ENCODE results near the gene NUDT4. TPM values are rescaled to one million over a fixed set of nuclear protein-coding genes. Genes with fewer than 3 reads are reported as not detected.

NUDT4 gene
- total and polyA plus RNA-seq, 10 of the 15 experiments (the other 5 are each of a cell fraction or from before 2014, with no cell fraction given), result 26.6 to 91.6 (median 63.1) TPM

GRCh38 chr12:93363841-93364297 is 13.9 kb upstream of the NUDT4 start:
- RAD21 ChIA-PET (ENCODE audit: unreplicated experiment), result interaction anchor here (0.6 to 3.1 kb wide), 11 partner anchors 11 to 389 kb away, joined by 3 to 22 read pairs (median 5); no protein-coding TSS in a partner anchor
- no peaks in the 10 kb centered on the region for H4K20me1 ChIP-seq (ENCODE audit: control insufficient read depth, insufficient read depth)
- no peak overlapping the region for H3K4me3 ChIP-seq
- peak overlapping the region; percentile 61 for H2AFZ ChIP-seq (ENCODE audit: control insufficient read depth, low read depth, low read length)
- WGBS (ENCODE audit: insufficient coverage, insufficient replicate concordance, low lambda C conversion rate, missing lambda C conversion rate), result 35% methylated on average over 3 of the region's 3 CpGs
- CTCF ChIA-PET, result interaction anchor here (0.9 to 1.9 kb wide), 11 partner anchors 10 to 376 kb away, joined by 3 to 6 read pairs (median 3); no protein-coding TSS in a partner anchor
- no peak overlapping the region; the same call in 1 of the 2 replicates for H3K27ac ChIP-seq (ENCODE audit: control insufficient read depth, insufficient read depth)
- ATAC-seq (peak; percentile 96), DNase-seq (ENCODE audit: low read depth, low spot score) (no peak), FAIRE-seq (peak; percentile 77)
- SMC1A ChIA-PET (ENCODE audit: uncharacterized antibody, unreplicated experiment), result interaction anchor here (0.6 to 2.7 kb wide), 16 partner anchors 10 to 377 kb away, joined by 3 to 12 read pairs (median 4); no protein-coding TSS in a partner anchor
- H3K27me3 ChIP-seq (replicated peaks in 1 of 2; ENCODE audit: control insufficient read depth in 2 of 2, insufficient read depth in 2 of 2, low read length in 1 of 2), result no peaks in the 10 kb centered on the region
- peaks cover 16% of the 10 kb centered on the region for H3K4me1 ChIP-seq (ENCODE audit: control insufficient read depth, insufficient read depth, low read length)
- no TSS peak for BruUV-seq (replicated peaks)
- POLR2A ChIA-PET, result interaction anchor here (0.5 to 1.1 kb wide), 3 partner anchors 17 to 225 kb away, joined by 3 to 4 read pairs (median 3); no protein-coding TSS in a partner anchor
- no peak overlapping the region for H3K9ac ChIP-seq (ENCODE audit: control insufficient read depth, insufficient read depth, low read length)
- H3K36me3 ChIP-seq (ENCODE audit: control insufficient read depth in 2 of 2, insufficient read depth in 2 of 2, low read length in 1 of 2), result no peaks in the 10 kb centered on the region
- H3K9me3 ChIP-seq (replicated peaks; ENCODE audit: control insufficient read depth, insufficient read depth, low read length), result no peaks in the 10 kb centered on the region
- peak; percentile 57 for TF ChIP-seq IKZF1 (conservative IDR thresholded peaks at IDR 0.05)
- TF ChIP-seq CHD2 (IDR thresholded peaks at IDR 0.05; ENCODE audit: borderline replicate concordance, low read depth, low read length), result no peak
- TF ChIP-seq RUNX3 (IDR thresholded peaks at IDR 0.05; ENCODE audit: low read length), result peak; percentile 93
- TF ChIP-seq SPI1 (IDR thresholded peaks at IDR 0.05; ENCODE audit: borderline replicate concordance, insufficient read depth, low read depth, low read length), result peak; percentile 69
- TF ChIP-seq ZNF24 (IDR thresholded peaks at IDR 0.05), result peak; percentile 27; the same call in 1 of the 2 replicates
- TF ChIP-seq ZNF384 (IDR thresholded peaks at IDR 0.05; ENCODE audit: borderline replicate concordance, low read depth, low read length), result no peak
- TF ChIP-seq RBBP5 (conservative IDR thresholded peaks at IDR 0.05), result no peak
- TF ChIP-seq CBFB (IDR thresholded peaks at IDR 0.05; ENCODE audit: low read depth), result 0 out of 2 replicates have a peak, but pooled peaks have one; percentile 53
- peak; percentile 59; the same call in 1 of the 2 replicates for TF ChIP-seq MTA2 (IDR thresholded peaks at IDR 0.05; ENCODE audit: low read depth)
- peak; percentile 42; the same call in 1 of the 2 replicates for TF ChIP-seq RELB (IDR thresholded peaks at IDR 0.05; ENCODE audit: low read depth)
- TF ChIP-seq EED (IDR thresholded peaks at IDR 0.05; ENCODE audit: low read depth), result peak; percentile 26; the same call in 1 of the 2 replicates
- peak; percentile 63 for TF ChIP-seq MLLT1 (IDR thresholded peaks at IDR 0.05)
- TF ChIP-seq IKZF2 (IDR thresholded peaks at IDR 0.05), result peak; percentile 61 to 67
- 0 out of 2 replicates have a peak, but pooled peaks have one; percentile 34 for TF ChIP-seq NR2F1 (conservative IDR thresholded peaks at IDR 0.05)
- TF ChIP-seq RAD51 (IDR thresholded peaks at IDR 0.05), result 0 out of 2 replicates have a peak, but pooled peaks have one; percentile 10
- TF ChIP-seq DPF2 (IDR thresholded peaks at IDR 0.05), result peak; percentile 40; the same call in 1 of the 2 replicates
- no peak for TF ChIP-seq SIX5 (IDR thresholded peaks at IDR 0.05; ENCODE audit: low read depth, low read length, severe bottlenecking)
- TF ChIP-seq ZNF622 (IDR thresholded peaks at IDR 0.05), result no peak
- H3K79me2 ChIP-seq (ENCODE audit: control insufficient read depth, insufficient read depth, low read length), result no peaks in the 10 kb centered on the region
- no peak overlapping the region for H3K4me2 ChIP-seq (ENCODE audit: control insufficient read depth, insufficient read depth)
- in situ Hi-C loops (cut with MboI), result no loop called here
- intact Hi-C loops (cut with micrococcal nuclease; ENCODE audit: unreplicated experiment), result no loop called here

All from GM12878 (cell line).